DND-41 (cell line): Measurements from ENCODE around the gene MEN1.

Experiments used
- CTCF ChIP-seq: IDR thresholded peaks from 2 replicates; pipeline ENCODE4 v1.5.1; 2012; ENCODE audit warnings: borderline replicate concordance, low read length, moderate library complexity, mild to moderate bottlenecking; ENCODE audit not compliant: poor library complexity, severe bottlenecking; ENCODE audit errors: extremely low read depth
- EZH2 ChIP-seq: IDR thresholded peaks from 3 replicates; pipeline ENCODE4 v1.6.1; 2012; ENCODE audit warnings: borderline replicate concordance, low read depth, mild to moderate bottlenecking, moderate library complexity, low read length, inconsistent platforms; ENCODE audit not compliant: severe bottlenecking

- TF ChIP-seq EZH2 (no peak), CTCF (no peak)
These were observed 4.9 kb downstream of the MEN1 start for GRCh38 chr11:64805481-64805880.
